Neural cell (in vitro differentiated cells): ENCODE measurements around the gene CCDC201. TPM values are rescaled to one million over a fixed set of nuclear protein-coding genes. Genes with fewer than 3 reads are reported as not detected.
A peak's percentile ranks its signal among the peaks of the same experiment; 100 is the strongest.

Experiments used
- H2AFZ ChIP-seq: fragments of 200-600, 300-800 bp; sonication (generic), shearing (Covaris generic); 2 replicates; pipeline ENCODE4 v1.6.0; 2014; ENCODE audit warnings: low read depth, mild to moderate bottlenecking, antibody characterized with exemption, low read length, moderate library complexity
- H3F3A ChIP-seq: fragments of 200-600 bp; shearing (Covaris generic); 2 replicates; pipeline ENCODE4 v1.6.1; 2016; ENCODE audit warnings: mild to moderate bottlenecking, moderate library complexity, mixed read lengths, antibody characterized with exemption, low read length; ENCODE audit not compliant: insufficient read depth, poor library complexity, severe bottlenecking
- H3K27ac ChIP-seq: fragments of 200-600, 300-800 bp; sonication (generic), shearing (Covaris generic); 2 replicates; pipeline ENCODE4 v1.5.1; 2014; ENCODE audit warnings: mild to moderate bottlenecking, low read length, moderate library complexity
- H3K27me3 ChIP-seq: fragments of 300-800, 200-600 bp; sonication (generic), shearing (Covaris generic); 2 replicates; pipeline ENCODE4 v1.6.0; 2014; ENCODE audit warnings: mild to moderate bottlenecking, low read depth, low read length, moderate library complexity; ENCODE audit not compliant: insufficient read depth
- H3K36me3 ChIP-seq: fragments of 300-800, 200-600 bp; sonication (generic), shearing (Covaris generic); 2 replicates; pipeline ENCODE4 v1.5.1; 2014; ENCODE audit warnings: mild to moderate bottlenecking, antibody characterized with exemption, low read length, moderate library complexity; ENCODE audit not compliant: insufficient read depth
- H3K4me2 ChIP-seq: fragments of 300-800, 200-600 bp; sonication (generic), shearing (Covaris generic); 2 replicates; pipeline ENCODE4 v1.6.0; 2014; ENCODE audit warnings: mild to moderate bottlenecking, low read length
- H3K4me3 ChIP-seq: fragments of 300-800, 200-600 bp; sonication (generic), shearing (Covaris generic); 2 replicates; pipeline ENCODE4 v1.5.1; 2014; ENCODE audit warnings: mild to moderate bottlenecking, low read length, moderate library complexity
- H3K79me2 ChIP-seq: fragments of 200-600 bp; shearing (Covaris generic); replicated peaks from 2 replicates; pipeline ENCODE4 v1.6.0; 2014; ENCODE audit warnings: mild to moderate bottlenecking, low read length, moderate library complexity; ENCODE audit not compliant: insufficient read depth
- H3K9ac ChIP-seq: fragments of 300-800, 200-600 bp; sonication (generic), shearing (Covaris generic); 2 replicates; pipeline ENCODE4 v1.6.1; 2016; ENCODE audit warnings: mild to moderate bottlenecking, low read length, mixed read lengths
- H3K9me2 ChIP-seq: fragments of 200-600 bp; shearing (Covaris generic); 2 replicates; pipeline ENCODE4 v1.6.1; 2016; ENCODE audit warnings: mild to moderate bottlenecking, low read length, mixed read lengths; ENCODE audit not compliant: insufficient read depth
- H3K9me3 ChIP-seq: fragments of 200-600, 300-800 bp; sonication (generic), shearing (Covaris generic); 2 replicates; pipeline ENCODE4 v1.6.1; 2016; ENCODE audit warnings: mild to moderate bottlenecking, mixed run types, low read length, moderate library complexity, mixed read lengths
- H4K20me1 ChIP-seq: fragments of 200-600 bp; shearing (Covaris generic); 2 replicates; pipeline ENCODE4 v1.6.1; 2016; ENCODE audit warnings: mild to moderate bottlenecking, mixed run types; ENCODE audit not compliant: insufficient read depth
- EP300 ChIP-seq: fragments of 450-650 bp; conservative IDR thresholded peaks from 2 replicates; pipeline ENCODE4 v1.6.1; 2014; ENCODE audit warnings: antibody characterized with exemption, mild to moderate bottlenecking, moderate library complexity; ENCODE audit not compliant: poor library complexity, severe bottlenecking
- EZH2 ChIP-seq: fragments of 200-600, 300-800 bp; shearing (Covaris generic), sonication (generic); IDR thresholded peaks from 2 replicates; pipeline ENCODE4 v1.6.1; 2014; ENCODE audit warnings: antibody characterized with exemption, low read length, borderline replicate concordance, mild to moderate bottlenecking; ENCODE audit not compliant: insufficient read depth, poor library complexity, severe bottlenecking
- POLR2AphosphoS5 ChIP-seq: IDR thresholded peaks from 2 replicates; pipeline ENCODE4 v1.6.1; 2012
- RAD21 ChIP-seq: fragments of 450-650 bp; conservative IDR thresholded peaks from 2 replicates; pipeline ENCODE4 v1.6.1; 2014; ENCODE audit warnings: antibody characterized with exemption, mild to moderate bottlenecking, moderate library complexity
- SMC3 ChIP-seq: fragments of 450-650 bp; conservative IDR thresholded peaks from 2 replicates; pipeline ENCODE4 v1.6.1; 2014; ENCODE audit warnings: antibody characterized with exemption, mild to moderate bottlenecking, moderate library complexity; ENCODE audit not compliant: poor library complexity
- polyA plus RNA-seq: library from polyadenylated mRNA; depleted of rRNA; stranded (reverse); fragments of >200 nt; gene quantifications from 2 replicates; pipeline ENCODE4 v1.2.3, GENCODE V29; 2014
- TF ChIP-seq, protein P1 (sequence below): fragments of 450-650 bp; IDR thresholded peaks from 2 replicates; pipeline ENCODE4 v1.5.1; 2014; ENCODE audit warnings: antibody characterized with exemption, mild to moderate bottlenecking, moderate library complexity; ENCODE audit not compliant: poor library complexity, severe bottlenecking

Gene CCDC201
- polyA plus RNA-seq, 1 donor from 2014 or later, result not detected

DNA sequence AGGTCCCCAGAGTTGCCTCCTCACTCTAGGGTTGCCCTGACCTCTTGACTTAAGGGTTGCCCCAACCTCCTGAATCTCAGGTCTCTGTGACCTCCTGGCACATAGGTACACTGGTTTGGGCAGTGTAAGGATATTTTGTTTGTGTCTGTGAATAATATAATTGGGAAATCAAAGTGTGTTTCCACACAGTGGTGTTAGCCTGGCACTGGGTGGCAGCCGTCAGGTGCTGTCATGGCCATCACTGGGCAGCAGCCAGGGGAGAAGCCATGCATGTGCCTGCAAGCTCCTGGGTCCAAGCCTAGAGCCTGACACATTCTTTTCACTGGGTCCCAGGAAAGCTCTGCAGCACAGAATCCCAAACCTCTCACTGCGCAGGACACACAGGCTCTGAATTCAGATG is 3.6 kb upstream of the CCDC201 start:
- Histone ChIP-seq H3K9ac (no peak overlapping the region), H2AFZ (no peak overlapping the region), H3K4me2 (no peak overlapping the region), H3K79me2 (no peaks in the 10 kb centered on the region), H3K36me3 (no peaks in the 10 kb centered on the region), H3K9me3 (peaks cover 11% of the 10 kb centered on the region), H3K27ac (no peak overlapping the region), H4K20me1 (no peaks in the 10 kb centered on the region), H3F3A (no peaks in the 10 kb centered on the region), H3K4me3 (no peak overlapping the region), H3K9me2 (no peaks in the 10 kb centered on the region), H3K27me3 (no peaks in the 10 kb centered on the region)
- no peak for TF ChIP-seq RAD21

DNA sequence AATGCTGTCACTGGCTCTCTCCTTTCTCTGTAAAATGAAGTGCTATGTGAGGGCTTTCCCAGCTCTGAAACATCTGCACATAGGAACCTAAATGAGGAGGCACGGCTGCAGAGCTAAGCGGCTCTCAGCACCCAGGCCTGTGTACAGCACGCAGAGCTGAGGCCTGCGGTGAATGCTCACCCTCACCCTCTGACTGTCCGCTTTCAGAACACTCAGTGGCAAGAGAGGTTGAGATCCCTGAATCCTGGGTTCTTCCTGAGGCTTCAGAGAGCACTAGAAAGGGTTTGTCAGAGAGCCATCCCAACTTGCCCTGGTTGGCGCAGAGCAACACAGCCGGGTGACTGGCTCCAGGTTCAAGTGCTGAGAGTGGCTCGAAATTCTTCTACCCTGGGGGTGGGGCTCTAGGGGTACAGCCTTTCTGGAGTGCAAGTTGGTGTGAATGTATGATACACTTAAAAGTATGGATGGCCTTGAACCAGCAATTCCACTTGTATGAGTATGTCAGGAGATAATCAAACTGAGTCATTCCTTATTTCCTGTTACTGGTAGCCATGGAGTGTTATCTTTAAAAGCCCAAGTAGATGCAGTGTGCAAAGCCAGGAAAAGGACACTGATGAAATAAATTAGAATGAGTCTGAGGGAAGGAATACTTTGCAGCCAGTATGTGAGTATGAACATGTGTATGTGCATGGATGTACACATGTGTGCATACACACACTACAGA is 1.7 kb upstream of the CCDC201 start:
- no peaks in the 10 kb centered on the region for H3K9me2 ChIP-seq
- H3K4me2 ChIP-seq, result no peak overlapping the region
- H3K79me2 ChIP-seq, result no peaks in the 10 kb centered on the region
- no peak for TF ChIP-seq EP300
- no peaks in the 10 kb centered on the region for H3K36me3 ChIP-seq
- no peak overlapping the region for H3K9ac ChIP-seq
- peaks cover 11% of the 10 kb centered on the region for H3K9me3 ChIP-seq
- no peaks in the 10 kb centered on the region for H3K27me3 ChIP-seq
- no peaks in the 10 kb centered on the region for H3F3A ChIP-seq
- no peak overlapping the region for H3K4me3 ChIP-seq
- H3K27ac ChIP-seq, result no peak overlapping the region
- H4K20me1 ChIP-seq, result no peaks in the 10 kb centered on the region
- H2AFZ ChIP-seq, result no peak overlapping the region

GRCh38 chr7:45873355-45873754 is 473 bp upstream of the CCDC201 start:
- Histone ChIP-seq H3K4me2 (no peak overlapping the region), H3F3A (no peaks in the 10 kb centered on the region), H2AFZ (no peak overlapping the region), H3K79me2 (no peaks in the 10 kb centered on the region), H3K9me3 (peaks cover 5% of the 10 kb centered on the region), H3K27ac (no peak overlapping the region), H3K36me3 (no peaks in the 10 kb centered on the region), H3K9me2 (no peaks in the 10 kb centered on the region), H3K9ac (no peak overlapping the region), H4K20me1 (no peaks in the 10 kb centered on the region), H3K27me3 (no peaks in the 10 kb centered on the region), H3K4me3 (no peak overlapping the region)
- no peak for TF ChIP-seq POLR2AphosphoS5

DNA sequence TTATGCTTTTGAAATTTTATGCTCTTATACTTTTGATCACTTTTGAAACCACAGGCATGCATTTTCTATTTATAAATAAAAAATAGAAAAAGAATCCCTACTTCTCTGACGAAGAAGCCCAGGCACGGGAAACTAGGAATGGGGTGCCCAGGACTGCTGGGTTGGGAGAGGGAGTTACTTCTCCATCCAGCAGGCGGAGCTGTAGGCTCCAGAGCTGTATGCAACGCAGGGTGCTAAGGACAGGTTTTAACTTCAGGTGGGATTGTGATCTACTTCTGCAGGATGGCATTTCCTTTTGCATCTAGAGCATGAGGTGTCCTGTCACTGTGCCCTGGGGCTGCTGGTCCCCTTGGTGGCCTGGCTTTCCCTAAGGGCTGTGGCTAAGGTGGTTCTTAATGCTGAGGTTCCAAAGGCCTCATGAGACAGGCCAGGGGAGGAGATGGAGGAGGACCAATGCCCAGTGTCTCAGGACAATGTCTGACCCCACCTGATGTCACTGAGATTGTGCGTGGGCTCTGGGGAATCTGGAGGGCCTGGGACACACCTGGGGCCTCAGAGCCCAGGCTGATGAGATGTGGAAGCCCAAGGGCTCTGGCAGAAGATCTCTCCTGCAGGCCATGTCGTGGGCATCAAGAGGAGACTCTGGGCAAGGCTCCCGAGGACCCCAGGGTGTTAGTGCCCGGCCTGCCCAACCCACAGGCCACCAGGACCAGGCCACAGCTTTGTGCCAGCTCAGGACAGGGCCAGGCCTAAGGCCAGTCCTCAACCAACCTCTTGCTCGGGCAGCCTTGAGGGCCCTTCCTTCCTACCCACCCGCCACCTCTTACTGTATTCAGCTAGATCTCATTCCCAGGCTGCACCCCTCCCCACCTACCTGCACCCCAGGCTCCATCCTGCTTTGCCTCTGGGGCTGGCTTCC is 507 bp downstream of the CCDC201 start:
- Histone ChIP-seq H3K4me3 (no peak overlapping the region), H3K4me2 (no peak overlapping the region), H4K20me1 (no peaks in the 10 kb centered on the region), H3K9me3 (peaks cover 2% of the 10 kb centered on the region), H3K27me3 (no peaks in the 10 kb centered on the region), H3K36me3 (no peaks in the 10 kb centered on the region), H3K9ac (no peak overlapping the region), H3K79me2 (no peaks in the 10 kb centered on the region), H3K27ac (no peak overlapping the region), H3F3A (no peaks in the 10 kb centered on the region), H2AFZ (no peak overlapping the region), H3K9me2 (no peaks in the 10 kb centered on the region)
- no peak for TF ChIP-seq EZH2
- TF ChIP-seq, protein P1, sequence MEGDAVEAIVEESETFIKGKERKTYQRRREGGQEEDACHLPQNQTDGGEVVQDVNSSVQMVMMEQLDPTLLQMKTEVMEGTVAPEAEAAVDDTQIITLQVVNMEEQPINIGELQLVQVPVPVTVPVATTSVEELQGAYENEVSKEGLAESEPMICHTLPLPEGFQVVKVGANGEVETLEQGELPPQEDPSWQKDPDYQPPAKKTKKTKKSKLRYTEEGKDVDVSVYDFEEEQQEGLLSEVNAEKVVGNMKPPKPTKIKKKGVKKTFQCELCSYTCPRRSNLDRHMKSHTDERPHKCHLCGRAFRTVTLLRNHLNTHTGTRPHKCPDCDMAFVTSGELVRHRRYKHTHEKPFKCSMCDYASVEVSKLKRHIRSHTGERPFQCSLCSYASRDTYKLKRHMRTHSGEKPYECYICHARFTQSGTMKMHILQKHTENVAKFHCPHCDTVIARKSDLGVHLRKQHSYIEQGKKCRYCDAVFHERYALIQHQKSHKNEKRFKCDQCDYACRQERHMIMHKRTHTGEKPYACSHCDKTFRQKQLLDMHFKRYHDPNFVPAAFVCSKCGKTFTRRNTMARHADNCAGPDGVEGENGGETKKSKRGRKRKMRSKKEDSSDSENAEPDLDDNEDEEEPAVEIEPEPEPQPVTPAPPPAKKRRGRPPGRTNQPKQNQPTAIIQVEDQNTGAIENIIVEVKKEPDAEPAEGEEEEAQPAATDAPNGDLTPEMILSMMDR, result peak; percentile 9
- no peak for TF ChIP-seq SMC3
